Lower lobe of right lung (tissue), 2 donors: Measurements from ENCODE around the gene IL17RC. TPM values are rescaled to one million over a fixed set of nuclear protein-coding genes. Genes with fewer than 3 reads are reported as not detected.

Experiments
- ATAC-seq, 2 donors: fragments of 200-7000 bp; cut with Tn5 transposase; one replicate each; pipeline ENCODE4 v1.9.1; 2020 to 2022; ENCODE audit warnings: mild to moderate bottlenecking in 2 of 2, moderate library complexity in 2 of 2
- DNase-seq: peaks from one replicate; pipeline ENCODE4 v3.0.0-alpha.2; 2020
- H3K27ac ChIP-seq: fragments of 200-600 bp; one replicate; pipeline ENCODE4 v1.8.0; 2022
- H3K27me3 ChIP-seq: fragments of 200-600 bp; one replicate; pipeline ENCODE4 v1.8.0; 2022; ENCODE audit warnings: low read depth
- H3K36me3 ChIP-seq: fragments of 200-600 bp; one replicate; pipeline ENCODE4 v1.8.0; 2022; ENCODE audit warnings: mild to moderate bottlenecking
- H3K4me1 ChIP-seq: fragments of 200-600 bp; one replicate; pipeline ENCODE4 v1.8.0; 2022
- H3K4me3 ChIP-seq: fragments of 200-600 bp; one replicate; pipeline ENCODE4 v1.8.0; 2022; ENCODE audit warnings: mild to moderate bottlenecking
- H3K9me3 ChIP-seq: fragments of 200-600 bp; one replicate; pipeline ENCODE4 v1.8.0; 2022
- CTCF ChIP-seq: fragments of 200-600 bp; IDR thresholded peaks from one replicate; pipeline ENCODE4 v1.8.0; 2022; ENCODE audit warnings: antibody characterized with exemption, mild to moderate bottlenecking
- intact Hi-C: fragments of 100-400 bp; cut with DNase I; formaldehyde crosslinking; loops from one replicate; pipeline ENCODE4 v1.11.0; 2022
- total RNA-seq: library from RNA; stranded (reverse); fragmentation: NEBNext Ultra II Directional; extraction: Animal tissue kit (Norgen Biotek cat#: 25700); gene quantifications from one replicate; pipeline ENCODE4 v1.2.1, GENCODE V29; 2021
- donor health status: DM: no; HTN: yes; CAD: no; lungs with severe emphysema.

The IL17RC gene
- total RNA-seq, 1 donor from 2014 or later: 27.2 TPM

GRCh38 chr3:9965200-9965875 is 48.4 kb downstream of the IL17RC start:
- no peaks in the 10 kb centered on the region for H3K4me1 ChIP-seq
- H3K27me3 ChIP-seq: no peaks in the 10 kb centered on the region
- ATAC-seq: no peak
- intact Hi-C loops: no loop called here
- no peak for DNase-seq
- no peaks in the 10 kb centered on the region for H3K9me3 ChIP-seq
- peaks cover 75% of the 10 kb centered on the region for H3K36me3 ChIP-seq
- H3K27ac ChIP-seq: no peak overlapping the region
- no peak for TF ChIP-seq CTCF
- H3K4me3 ChIP-seq: no peak overlapping the region

- no peak for DNase-seq
- intact Hi-C loops: no loop called here
- Histone ChIP-seq H3K27ac (no peak overlapping the region), H3K27me3 (no peaks in the 10 kb centered on the region), H3K4me3 (no peak overlapping the region), H3K36me3 (peaks cover 83% of the 10 kb centered on the region), H3K4me1 (no peaks in the 10 kb centered on the region), H3K9me3 (no peaks in the 10 kb centered on the region)
- no peak for TF ChIP-seq CTCF
- no peak for ATAC-seq
These were observed 49.9 kb downstream of the IL17RC start for GRCh38 chr3:9966841-9967240.

- no peak overlapping the region for H3K27ac ChIP-seq
- intact Hi-C loops: no loop called here
- no peaks in the 10 kb centered on the region for H3K27me3 ChIP-seq
- H3K36me3 ChIP-seq: peaks cover 85% of the 10 kb centered on the region
- no peaks in the 10 kb centered on the region for H3K4me1 ChIP-seq
- DNase-seq (no peak), ATAC-seq (peak in 1 of 2 donors; percentile 45)
- no peaks in the 10 kb centered on the region for H3K9me3 ChIP-seq
- no peak overlapping the region for H3K4me3 ChIP-seq
- TF ChIP-seq CTCF: no peak
These were observed 52.7 kb downstream of the IL17RC start for GRCh38 chr3:9969632-9970019.

- Histone ChIP-seq H3K27me3 (no peaks in the 10 kb centered on the region), H3K36me3 (peaks cover 87% of the 10 kb centered on the region), H3K9me3 (no peaks in the 10 kb centered on the region), H3K4me3 (no peak overlapping the region), H3K4me1 (no peaks in the 10 kb centered on the region), H3K27ac (peak overlapping the region; percentile 25)
- ATAC-seq: peak; percentile 77 to 88
- TF ChIP-seq CTCF: no peak
- intact Hi-C loops: no loop called here
- DNase-seq: no peak
These were observed 53.2 kb downstream of the IL17RC start for GRCh38 chr3:9970020-9970652.

GRCh38 chr3:9976721-9977709 is 60.1 kb downstream of the IL17RC start:
- H3K36me3 ChIP-seq: peaks cover 68% of the 10 kb centered on the region
- intact Hi-C loops: no loop called here
- H3K27me3 ChIP-seq: no peaks in the 10 kb centered on the region
- DNase-seq: peak; percentile 78
- peak overlapping the region; percentile 69 for H3K27ac ChIP-seq
- no peak for TF ChIP-seq CTCF
- ATAC-seq: peak; percentile 96 to 98
- H3K4me3 ChIP-seq: no peak overlapping the region
- H3K9me3 ChIP-seq: no peaks in the 10 kb centered on the region
- peaks cover 40% of the 10 kb centered on the region for H3K4me1 ChIP-seq
